Thyroid gland (tissue), 4 donors: ENCODE data around the gene SYT1.

Experiments used
- POLR2A ChIP-seq, 2 donors: fragments of 450-650 bp; IDR thresholded peaks; one replicate each; pipeline ENCODE4 v1.6.1; 2017; ENCODE audit warnings: antibody characterized with exemption in 2 of 2, mild to moderate bottlenecking in 2 of 2, moderate library complexity in 1 of 2
- TF ChIP-seq, protein P1 (sequence below), 6 experiments: fragments of 200-600 bp in 3 of 6; fragments of 450-650 bp in 3 of 6; sonication (generic) in 3 of 6; IDR thresholded peaks; one replicate each; pipeline ENCODE4 v1.5.1; 2016 to 2019; ENCODE audit warnings: antibody characterized with exemption in 6 of 6, mild to moderate bottlenecking in 2 of 6, inconsistent platforms in 1 of 6, moderate library complexity in 1 of 6

- TF ChIP-seq, protein P1, sequence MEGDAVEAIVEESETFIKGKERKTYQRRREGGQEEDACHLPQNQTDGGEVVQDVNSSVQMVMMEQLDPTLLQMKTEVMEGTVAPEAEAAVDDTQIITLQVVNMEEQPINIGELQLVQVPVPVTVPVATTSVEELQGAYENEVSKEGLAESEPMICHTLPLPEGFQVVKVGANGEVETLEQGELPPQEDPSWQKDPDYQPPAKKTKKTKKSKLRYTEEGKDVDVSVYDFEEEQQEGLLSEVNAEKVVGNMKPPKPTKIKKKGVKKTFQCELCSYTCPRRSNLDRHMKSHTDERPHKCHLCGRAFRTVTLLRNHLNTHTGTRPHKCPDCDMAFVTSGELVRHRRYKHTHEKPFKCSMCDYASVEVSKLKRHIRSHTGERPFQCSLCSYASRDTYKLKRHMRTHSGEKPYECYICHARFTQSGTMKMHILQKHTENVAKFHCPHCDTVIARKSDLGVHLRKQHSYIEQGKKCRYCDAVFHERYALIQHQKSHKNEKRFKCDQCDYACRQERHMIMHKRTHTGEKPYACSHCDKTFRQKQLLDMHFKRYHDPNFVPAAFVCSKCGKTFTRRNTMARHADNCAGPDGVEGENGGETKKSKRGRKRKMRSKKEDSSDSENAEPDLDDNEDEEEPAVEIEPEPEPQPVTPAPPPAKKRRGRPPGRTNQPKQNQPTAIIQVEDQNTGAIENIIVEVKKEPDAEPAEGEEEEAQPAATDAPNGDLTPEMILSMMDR (IDR thresholded peaks at IDR 0.05) = no peak
- no peak for TF ChIP-seq POLR2A (IDR thresholded peaks at IDR 0.05)
Observed at GRCh38 chr12:78886719-78887407, 22.3 kb downstream of the SYT1 start.
